Measurements from ENCODE around the gene PGC. TPM values are rescaled to one million over a fixed set of nuclear protein-coding genes. Genes with fewer than 3 reads are reported as not detected.

PGC gene
- polyA plus RNA-seq, 4 donors, result 0.03 to 51.3 (median 13.0) TPM

Other genes with a start within 250 kb of the PGC start
- gene FOXP4, start 201.0 kb downstream of the PGC start, polyA plus RNA-seq, result 100 to 1,000 TPM in 1 of 4 donors, 10 to 100 TPM in 3; 13.8 to 150 (median 16.4) TPM
- gene MDFI, start 108.9 kb downstream of the PGC start, polyA plus RNA-seq, result 10 to 100 TPM in 1 of 4 donors, 1 to 10 TPM in 1, under 1 TPM in 2; 0.81 to 22.9 (median 4.0) TPM
- 100 to 1,000 TPM in 1 of 4 donors, 10 to 100 TPM in 3; 11.5 to 153 (median 27.1) TPM for gene TFEB, start 11.8 kb downstream of the PGC start, polyA plus RNA-seq
- 1 to 10 TPM; 1.1 to 4.2 (median 4.1) TPM for gene FRS3, start 32.5 kb upstream of the PGC start, polyA plus RNA-seq
- 1 to 10 TPM in 2 of 4 donors, under 1 TPM in 1, not detected in 1; 0.89 to 1.7 (median 1.6) TPM for gene PRICKLE4, start 33.4 kb upstream of the PGC start, polyA plus RNA-seq
- gene TOMM6, start 40.3 kb upstream of the PGC start, polyA plus RNA-seq, result 100 to 1,000 TPM; 166 to 256 (median 207) TPM
- gene USP49, start 148.0 kb upstream of the PGC start, polyA plus RNA-seq, result 1 to 10 TPM in 2 of 4 donors, under 1 TPM in 2; 0.27 to 3.8 (median 0.80) TPM
- 10 to 100 TPM in 1 of 4 donors, 1 to 10 TPM in 3; 8.1 to 25.7 (median 8.8) TPM for gene MED20, start 173.7 kb upstream of the PGC start, polyA plus RNA-seq
- gene BYSL, start 174.1 kb upstream of the PGC start, polyA plus RNA-seq, result 10 to 100 TPM in 2 of 4 donors, 1 to 10 TPM in 2; 3.8 to 16.1 (median 9.4) TPM
- gene CCND3, start 194.4 kb upstream of the PGC start, polyA plus RNA-seq, result 10 to 100 TPM; 34.0 to 83.0 (median 48.4) TPM

Data from small intestine (tissue), 4 donors.